ENCODE measurements around the gene TMEM43.

TMEM43 gene

DNA sequence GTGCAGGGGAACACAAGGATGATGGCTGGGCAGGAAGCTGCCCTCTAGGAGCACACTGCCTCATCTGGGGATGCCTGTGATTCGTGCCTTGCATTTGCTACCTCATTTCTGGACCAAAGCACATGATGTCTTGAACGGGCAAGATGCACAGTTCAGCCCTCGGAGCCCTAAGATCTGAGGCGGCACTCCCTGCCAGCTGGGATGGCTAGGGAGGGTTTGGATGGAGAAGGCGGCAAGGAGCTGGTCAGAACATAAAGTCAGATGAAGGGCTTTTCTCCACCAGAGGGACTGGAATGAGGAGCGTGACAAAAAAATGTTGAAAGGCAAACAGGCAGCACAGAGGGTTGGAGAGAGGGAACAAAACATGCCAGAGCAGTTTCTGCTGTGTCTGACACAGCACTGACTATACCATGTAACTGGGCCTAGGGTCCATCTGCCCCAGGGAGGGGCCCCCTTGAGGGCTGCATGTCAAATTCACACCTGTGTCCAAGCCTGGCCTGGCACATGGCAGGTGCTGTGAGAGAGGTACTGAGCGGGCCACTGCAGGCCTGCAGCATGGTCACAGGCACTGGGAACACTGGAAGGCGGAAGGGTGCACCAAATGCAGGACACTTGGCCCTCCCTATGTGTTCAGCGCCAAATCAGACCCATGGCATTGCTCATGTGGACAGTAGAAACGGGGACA, 21.7 kb downstream of the TMEM43 start:
- DNase-seq (ENCODE audit: low spot score), result no peak
- TF ChIP-seq, protein P1, sequence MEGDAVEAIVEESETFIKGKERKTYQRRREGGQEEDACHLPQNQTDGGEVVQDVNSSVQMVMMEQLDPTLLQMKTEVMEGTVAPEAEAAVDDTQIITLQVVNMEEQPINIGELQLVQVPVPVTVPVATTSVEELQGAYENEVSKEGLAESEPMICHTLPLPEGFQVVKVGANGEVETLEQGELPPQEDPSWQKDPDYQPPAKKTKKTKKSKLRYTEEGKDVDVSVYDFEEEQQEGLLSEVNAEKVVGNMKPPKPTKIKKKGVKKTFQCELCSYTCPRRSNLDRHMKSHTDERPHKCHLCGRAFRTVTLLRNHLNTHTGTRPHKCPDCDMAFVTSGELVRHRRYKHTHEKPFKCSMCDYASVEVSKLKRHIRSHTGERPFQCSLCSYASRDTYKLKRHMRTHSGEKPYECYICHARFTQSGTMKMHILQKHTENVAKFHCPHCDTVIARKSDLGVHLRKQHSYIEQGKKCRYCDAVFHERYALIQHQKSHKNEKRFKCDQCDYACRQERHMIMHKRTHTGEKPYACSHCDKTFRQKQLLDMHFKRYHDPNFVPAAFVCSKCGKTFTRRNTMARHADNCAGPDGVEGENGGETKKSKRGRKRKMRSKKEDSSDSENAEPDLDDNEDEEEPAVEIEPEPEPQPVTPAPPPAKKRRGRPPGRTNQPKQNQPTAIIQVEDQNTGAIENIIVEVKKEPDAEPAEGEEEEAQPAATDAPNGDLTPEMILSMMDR (IDR thresholded peaks at IDR 0.05; ENCODE audit: extremely low read depth, missing control alignments), result no peak

DNA sequence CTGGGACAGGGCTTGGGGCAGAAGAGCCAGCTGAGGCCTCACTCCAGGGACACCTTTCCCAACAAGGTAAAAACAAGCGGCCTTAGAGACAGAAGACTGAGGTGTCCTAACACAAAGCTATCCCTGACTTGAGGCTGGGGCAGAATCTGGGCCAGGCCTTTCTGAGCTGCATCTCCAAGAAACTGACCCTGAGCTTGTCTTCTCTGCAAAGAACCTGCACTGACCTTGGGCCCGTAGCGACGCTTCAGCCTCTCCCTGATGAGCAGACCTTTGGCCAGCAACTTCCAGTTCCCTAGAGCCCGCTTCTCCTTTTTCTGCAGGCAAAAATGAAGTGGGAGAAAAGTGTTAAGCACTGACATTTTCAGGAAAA, 22.2 kb downstream of the TMEM43 start:
- TF ChIP-seq, protein P1 (IDR thresholded peaks at IDR 0.05; ENCODE audit: extremely low read depth, missing control alignments), result no peak
- DNase-seq (ENCODE audit: low spot score), result no peak

DNA sequence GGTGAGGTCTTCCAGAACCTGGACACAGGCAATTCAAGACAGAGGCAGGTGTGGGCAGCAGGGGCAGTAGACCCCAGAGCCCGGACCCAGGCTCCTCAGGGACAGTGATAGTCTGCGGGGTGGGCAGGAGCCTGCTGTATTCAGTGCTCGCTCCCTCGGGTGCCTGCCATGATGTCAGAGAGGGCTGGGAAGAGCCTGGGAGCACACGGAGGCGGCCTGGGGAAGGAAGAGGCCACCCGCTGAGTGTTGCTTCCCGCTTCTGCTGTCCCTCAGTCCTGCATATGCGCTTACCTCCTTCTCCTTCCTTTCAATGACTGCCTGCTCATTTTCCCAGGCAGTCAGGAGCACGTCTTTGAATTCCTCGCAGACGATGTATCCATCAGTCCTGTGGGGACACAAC, 22.8 kb downstream of the TMEM43 start:
- TF ChIP-seq, protein P1 (IDR thresholded peaks at IDR 0.05; ENCODE audit: extremely low read depth, missing control alignments), result no peak
- DNase-seq (ENCODE audit: low spot score), result no peak

DNA sequence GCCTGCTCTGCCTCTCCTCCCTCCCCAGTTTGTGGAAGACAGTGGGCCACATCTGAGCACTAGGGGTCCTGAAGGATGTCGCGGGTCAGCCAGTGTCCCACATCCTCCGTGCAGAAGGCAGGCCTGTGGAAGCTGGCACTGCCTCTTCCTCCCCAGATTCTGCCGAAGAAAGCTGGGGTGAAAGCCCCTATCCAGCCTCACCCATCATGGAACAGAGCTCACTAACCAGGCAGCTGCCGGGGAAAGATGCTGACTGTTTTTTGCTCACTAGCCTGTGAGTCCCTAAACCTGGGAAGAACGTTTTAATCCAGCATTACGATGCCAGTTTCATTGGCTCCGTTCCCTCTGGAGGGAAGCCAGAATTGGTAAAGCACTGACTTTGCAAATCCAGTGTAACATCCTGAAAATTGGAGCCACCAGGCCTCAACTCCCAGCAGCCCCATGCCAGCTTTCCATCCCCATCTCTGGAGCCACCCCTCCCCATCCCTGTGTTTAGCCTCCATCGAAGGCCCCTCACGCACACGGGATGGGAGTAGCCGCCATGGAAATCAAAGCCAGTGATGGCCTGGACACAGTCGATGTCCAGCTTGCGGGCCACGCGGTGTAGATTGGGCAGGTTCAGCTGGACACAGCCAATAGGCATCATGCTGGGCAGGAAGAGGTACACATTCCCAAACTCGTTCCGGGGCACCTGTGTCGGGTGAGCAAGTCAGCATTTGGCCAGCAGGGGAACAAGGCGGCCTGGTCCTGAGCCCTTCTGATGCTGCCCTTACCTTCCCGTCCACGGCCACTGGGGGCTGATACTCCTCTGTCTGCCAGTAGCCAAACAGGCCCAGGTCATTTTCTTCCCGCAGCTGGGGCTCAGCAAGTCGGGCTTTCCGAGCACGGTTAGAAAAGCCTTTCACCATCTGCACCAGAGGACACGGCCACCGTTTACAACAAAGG, 23.5 kb downstream of the TMEM43 start:
- DNase-seq (ENCODE audit: low spot score), result no peak
- TF ChIP-seq, protein P1 (IDR thresholded peaks at IDR 0.05; ENCODE audit: extremely low read depth, missing control alignments), result no peak

DNA sequence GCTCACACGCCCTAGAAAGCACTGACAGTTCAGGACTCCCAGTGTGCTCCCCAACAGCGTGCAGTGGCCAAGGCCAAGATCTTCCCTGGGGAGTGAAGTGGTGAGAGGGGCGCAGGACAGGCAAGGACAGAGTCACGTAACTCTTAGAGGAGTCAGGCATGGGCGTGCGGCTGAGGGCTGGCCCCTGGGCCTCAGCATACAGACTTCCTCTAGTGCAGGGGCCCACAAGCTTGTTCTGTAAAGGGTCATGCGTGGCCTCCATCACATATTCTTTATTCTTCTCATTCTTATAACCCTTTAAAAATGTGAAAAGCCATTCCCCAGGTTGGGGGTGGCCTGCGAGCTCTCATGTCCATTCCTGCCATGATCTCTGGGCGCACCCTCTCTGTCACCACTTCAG, 25.2 kb downstream of the TMEM43 start:
- no peak for DNase-seq (ENCODE audit: low spot score)
- TF ChIP-seq, protein P1 (IDR thresholded peaks at IDR 0.05; ENCODE audit: extremely low read depth, missing control alignments), result no peak

DNA sequence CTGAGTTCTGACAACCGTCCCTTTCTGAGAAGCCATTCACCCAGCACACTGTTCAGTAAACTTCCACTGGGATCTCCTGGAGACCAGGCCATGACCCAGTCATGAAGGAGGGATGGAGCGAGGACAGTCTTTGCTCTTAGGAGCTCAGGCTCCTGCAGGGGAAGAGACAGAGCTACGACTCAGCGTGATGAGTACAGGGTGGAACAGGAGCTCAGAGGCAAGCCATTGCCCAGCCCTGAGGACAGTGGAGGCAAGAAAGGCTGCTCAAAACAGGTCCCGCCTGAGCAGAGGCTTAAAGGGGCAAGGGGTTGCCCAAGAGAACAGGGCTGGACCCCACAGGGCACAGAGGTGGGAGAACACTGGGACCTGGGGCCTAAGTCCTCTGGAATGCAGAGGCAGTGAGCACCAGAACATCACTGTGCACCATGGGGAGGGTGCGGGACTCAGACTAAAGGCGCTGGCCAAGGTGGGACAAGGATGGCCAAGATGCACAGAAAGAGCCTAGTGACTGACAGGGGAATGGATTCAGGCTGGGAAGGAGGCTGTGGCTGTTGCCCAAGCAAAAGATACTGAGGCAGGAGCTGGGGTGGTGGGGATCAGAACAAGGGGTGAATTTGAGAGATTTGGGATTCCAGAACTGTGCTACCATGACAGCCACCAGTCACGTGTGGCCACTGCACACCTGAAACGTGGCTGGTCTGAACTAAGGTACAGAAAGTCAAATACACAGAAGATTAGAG, 25.8 kb downstream of the TMEM43 start:
- DNase-seq (ENCODE audit: low spot score), result no peak
- TF ChIP-seq, protein P1 (IDR thresholded peaks at IDR 0.05; ENCODE audit: extremely low read depth, missing control alignments), result no peak

All from GM20000 (cell line).